GM19351 (cell line): ENCODE results near the gene UCN3.
A peak's percentile ranks its signal among the peaks of the same experiment; 100 is the strongest.
"Not testable (repeated sequence)": the region's sequence is repeated elsewhere in the genome, so short reads cannot be mapped to it uniquely, and the experiment has no call there.

ENCODE experiments used
- ATAC-seq: cut with Tn5 transposase; IDR thresholded peaks from one replicate; pipeline ENCODE4 v1.9.1; 2021; ENCODE audit warnings: mild to moderate bottlenecking, moderate library complexity; ENCODE audit not compliant: unreplicated experiment

The UCN3 gene

GRCh38 chr10:5365928-5366327 lies 1.2 kb downstream of the UCN3 start:
- ATAC-seq = no peak

- ATAC-seq = no peak
These were observed 4.8 kb downstream of the UCN3 start for GRCh38 chr10:5369362-5370158.

- ATAC-seq = no peak
These were observed 6.0 kb downstream of the UCN3 start for GRCh38 chr10:5370493-5371352.

- no peak for ATAC-seq
These were observed 8.5 kb downstream of the UCN3 start for GRCh38 chr10:5373307-5373706.

GRCh38 chr10:5373891-5374611 lies 9.3 kb downstream of the UCN3 start:
- ATAC-seq = no peak

- no peak for ATAC-seq
These were observed 11.7 kb downstream of the UCN3 start for GRCh38 chr10:5376450-5376849.

- ATAC-seq = not testable (repeated sequence)
These were observed 14.4 kb downstream of the UCN3 start for GRCh38 chr10:5379202-5379601.

GRCh38 chr10:5380395-5380794 lies 15.6 kb downstream of the UCN3 start:
- not testable (repeated sequence) for ATAC-seq

- ATAC-seq = no peak
These were observed 16.4 kb downstream of the UCN3 start for GRCh38 chr10:5381187-5381586.

GRCh38 chr10:5385224-5385623 lies 20.5 kb downstream of the UCN3 start:
- no peak for ATAC-seq

GRCh38 chr10:5387169-5387568 lies 22.4 kb downstream of the UCN3 start:
- peak; percentile 51 for ATAC-seq

- ATAC-seq = no peak
These were observed 25.9 kb downstream of the UCN3 start for GRCh38 chr10:5390607-5391205.

- no peak for ATAC-seq
These were observed 27.0 kb downstream of the UCN3 start for GRCh38 chr10:5391790-5392189.

- ATAC-seq = no peak
These were observed 28.8 kb downstream of the UCN3 start for GRCh38 chr10:5393529-5393928.

- no peak for ATAC-seq
These were observed 30.4 kb downstream of the UCN3 start for GRCh38 chr10:5395168-5395567.

- no peak for ATAC-seq
These were observed 32.0 kb downstream of the UCN3 start for GRCh38 chr10:5396556-5397300.

GRCh38 chr10:5399332-5399731 lies 34.6 kb downstream of the UCN3 start:
- ATAC-seq = no peak

GRCh38 chr10:5400468-5401240 lies 35.9 kb downstream of the UCN3 start:
- ATAC-seq = no peak

GRCh38 chr10:5402798-5403197 lies 38.0 kb downstream of the UCN3 start:
- ATAC-seq = no peak
